Activated T-helper 17 cell treated with anti-CD3 and anti-CD28 coated beads, Interleukin-2, amount 50 U/mL, for 72 hours (primary cell): Measurements from ENCODE around the gene DEDD2. TPM values are rescaled to one million over a fixed set of nuclear protein-coding genes. Genes with fewer than 3 reads are reported as not detected.

Experiments used
- ATAC-seq: fragments of 150-1000 bp; cut with Tn5 transposase; replicated peaks from 2 replicates; pipeline ENCODE4 v1.10.0; 2021; ENCODE audit warnings: mild to moderate bottlenecking, moderate library complexity
- H3K27ac Mint-ChIP-seq: one replicate; pipeline ENCODE4 v1.8.0; 2022; ENCODE audit warnings: mixed read lengths
- H3K27me3 Mint-ChIP-seq: one replicate; pipeline ENCODE4 v1.8.0; 2022; ENCODE audit warnings: mixed read lengths
- H3K36me3 Mint-ChIP-seq: one replicate; pipeline ENCODE4 v1.8.0; 2022; ENCODE audit warnings: low read depth, mild to moderate bottlenecking, mixed read lengths
- H3K4me1 Mint-ChIP-seq: one replicate; pipeline ENCODE4 v1.8.0; 2022; ENCODE audit warnings: mixed read lengths
- H3K4me3 Mint-ChIP-seq: one replicate; pipeline ENCODE4 v1.8.0; 2022; ENCODE audit warnings: mild to moderate bottlenecking, mixed read lengths
- H3K9me3 Mint-ChIP-seq: one replicate; pipeline ENCODE4 v1.8.0; 2022; ENCODE audit warnings: mixed read lengths
- total RNA-seq, 2 donors: library from RNA; stranded (reverse); gene quantifications; one replicate each; pipeline ENCODE4 v1.2.3, GENCODE V29; 2022

The DEDD2 gene
- total RNA-seq, 2 donors from 2014 or later, result 37.4 to 45.7 TPM

- peak overlapping the region; percentile 94 for H3K4me3 Mint-ChIP-seq
- no peak for ATAC-seq
- peaks cover 30% of the 10 kb centered on the region for H3K36me3 Mint-ChIP-seq
- H3K27ac Mint-ChIP-seq, result peak overlapping the region; percentile 55
- H3K9me3 Mint-ChIP-seq, result no peaks in the 10 kb centered on the region
- no peaks in the 10 kb centered on the region for H3K27me3 Mint-ChIP-seq
- peaks cover 12% of the 10 kb centered on the region for H3K4me1 Mint-ChIP-seq
Observed at GRCh38 chr19:42251572-42252358, 34.3 kb upstream of the DEDD2 start.

- no peak for ATAC-seq
- Mint-ChIP-seq H3K4me3 (no peak overlapping the region), H3K9me3 (no peaks in the 10 kb centered on the region), H3K36me3 (peaks cover 30% of the 10 kb centered on the region), H3K4me1 (peaks cover 12% of the 10 kb centered on the region), H3K27me3 (no peaks in the 10 kb centered on the region), H3K27ac (no peak overlapping the region)
Observed at GRCh38 chr19:42250666-42251531, 33.4 kb upstream of the DEDD2 start.

- Mint-ChIP-seq H3K4me3 (no peak overlapping the region), H3K27ac (no peak overlapping the region), H3K27me3 (no peaks in the 10 kb centered on the region), H3K9me3 (no peaks in the 10 kb centered on the region), H3K4me1 (peaks cover 13% of the 10 kb centered on the region), H3K36me3 (peaks cover 30% of the 10 kb centered on the region)
- ATAC-seq, result no peak
Observed at GRCh38 chr19:42250183-42250665, 32.7 kb upstream of the DEDD2 start.

DNA sequence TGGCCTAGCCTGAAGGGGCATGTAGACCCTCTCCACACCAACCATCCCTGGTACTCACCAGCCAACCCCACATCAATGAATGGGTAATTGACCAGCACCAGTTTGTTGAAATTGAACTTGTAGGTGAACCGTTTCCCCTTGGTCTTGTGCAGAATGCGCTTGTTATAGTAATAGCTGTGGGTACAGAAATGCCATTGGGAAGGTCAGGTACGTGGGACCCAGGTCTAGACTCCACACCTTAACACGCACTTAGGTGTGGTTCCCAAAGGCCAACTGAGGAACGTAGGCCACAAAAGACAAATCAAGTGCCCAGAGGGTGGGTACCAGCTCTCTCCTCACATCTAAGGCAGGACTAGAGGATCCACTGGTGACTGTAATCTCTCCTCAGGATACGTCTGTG lies 32.3 kb upstream of the DEDD2 start:
- Mint-ChIP-seq H3K4me1 (peaks cover 17% of the 10 kb centered on the region), H3K4me3 (no peak overlapping the region), H3K27me3 (no peaks in the 10 kb centered on the region), H3K36me3 (peaks cover 31% of the 10 kb centered on the region), H3K9me3 (no peaks in the 10 kb centered on the region), H3K27ac (no peak overlapping the region)
- no peak for ATAC-seq

- no peak for ATAC-seq
- no peaks in the 10 kb centered on the region for H3K27me3 Mint-ChIP-seq
- no peaks in the 10 kb centered on the region for H3K9me3 Mint-ChIP-seq
- H3K4me3 Mint-ChIP-seq, result no peak overlapping the region
- H3K4me1 Mint-ChIP-seq, result peaks cover 19% of the 10 kb centered on the region
- no peak overlapping the region for H3K27ac Mint-ChIP-seq
- H3K36me3 Mint-ChIP-seq, result peaks cover 36% of the 10 kb centered on the region
Observed at GRCh38 chr19:42249149-42249750, 31.8 kb upstream of the DEDD2 start.

DNA sequence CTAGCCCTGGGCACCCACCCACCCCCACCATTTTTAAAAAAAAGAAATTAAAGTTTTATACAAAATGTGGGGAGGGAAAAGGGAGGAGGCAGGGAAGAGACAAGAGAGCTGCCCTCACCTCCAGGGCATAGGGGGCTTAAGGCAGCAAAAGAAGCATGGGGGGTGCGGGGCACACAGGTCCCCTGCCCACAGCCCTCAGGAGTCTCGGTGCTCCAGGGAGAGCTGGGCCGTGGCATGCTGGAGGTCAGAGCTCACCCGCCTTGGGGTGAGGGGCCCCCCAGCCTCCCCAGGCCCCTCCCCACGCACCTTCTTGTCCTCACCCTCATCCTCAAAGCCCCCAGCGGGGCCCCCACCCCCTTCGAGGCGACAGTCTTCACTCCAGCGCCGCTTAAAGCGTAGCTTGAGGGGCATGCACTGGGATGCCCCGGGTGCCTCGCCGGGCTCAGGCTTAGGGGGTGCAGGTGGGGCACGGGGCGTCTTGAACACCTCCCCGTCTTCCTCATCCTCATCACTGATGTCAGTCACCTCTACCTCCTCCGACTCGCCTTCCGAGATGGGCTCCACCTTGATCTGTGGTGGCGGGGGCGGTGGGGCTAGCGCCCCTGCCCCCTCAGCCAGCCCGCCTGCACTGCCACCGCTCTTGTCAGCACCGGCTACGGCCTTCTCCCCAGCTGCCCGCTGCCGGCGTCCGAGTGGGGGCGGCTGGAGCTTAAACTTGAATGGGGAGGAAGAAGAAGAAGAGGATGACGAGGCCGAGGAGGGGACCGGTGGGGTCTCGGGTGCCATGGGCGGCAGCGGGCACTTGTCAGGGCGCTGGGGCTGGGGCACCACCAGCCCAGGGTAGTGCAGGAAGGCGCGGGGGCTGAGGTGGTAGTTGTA lies 31.0 kb upstream of the DEDD2 start:
- H3K27me3 Mint-ChIP-seq, result no peaks in the 10 kb centered on the region
- peaks cover 19% of the 10 kb centered on the region for H3K4me1 Mint-ChIP-seq
- H3K27ac Mint-ChIP-seq, result no peak overlapping the region
- H3K9me3 Mint-ChIP-seq, result no peaks in the 10 kb centered on the region
- peaks cover 36% of the 10 kb centered on the region for H3K36me3 Mint-ChIP-seq
- no peak for ATAC-seq
- no peak overlapping the region for H3K4me3 Mint-ChIP-seq

DNA sequence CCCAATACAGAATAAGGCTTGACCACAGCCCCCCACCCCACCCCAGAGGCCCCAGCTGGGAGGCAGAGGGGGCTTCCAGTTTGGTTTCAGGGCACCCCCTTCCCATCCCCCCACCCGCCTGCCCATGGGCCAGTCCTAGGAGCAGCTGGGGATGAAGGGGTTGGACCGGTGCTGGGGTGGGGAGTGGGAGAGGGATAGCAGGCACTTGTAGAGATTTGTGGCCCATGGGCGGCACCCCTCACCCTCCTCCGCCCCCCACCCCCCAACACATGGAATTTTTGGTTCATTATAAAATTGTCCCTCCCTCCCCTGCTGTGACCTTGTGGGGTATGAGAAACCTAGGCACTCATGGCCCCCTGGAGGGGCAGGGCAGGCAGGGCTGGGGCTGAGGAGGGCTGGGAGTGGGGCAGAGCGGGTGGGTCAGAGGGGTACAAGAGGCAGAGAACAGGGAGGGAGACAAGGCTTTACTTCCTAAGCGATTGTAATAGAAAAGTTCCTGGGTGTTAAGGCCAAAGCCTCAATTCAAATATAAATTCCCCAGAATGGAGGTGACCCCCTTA lies 30.2 kb upstream of the DEDD2 start:
- H3K27me3 Mint-ChIP-seq, result no peaks in the 10 kb centered on the region
- H3K9me3 Mint-ChIP-seq, result no peaks in the 10 kb centered on the region
- H3K27ac Mint-ChIP-seq, result no peak overlapping the region
- H3K4me1 Mint-ChIP-seq, result peaks cover 16% of the 10 kb centered on the region
- no peak for ATAC-seq
- H3K36me3 Mint-ChIP-seq, result peaks cover 36% of the 10 kb centered on the region
- no peak overlapping the region for H3K4me3 Mint-ChIP-seq

- no peak overlapping the region for H3K4me3 Mint-ChIP-seq
- H3K9me3 Mint-ChIP-seq, result no peaks in the 10 kb centered on the region
- H3K4me1 Mint-ChIP-seq, result peaks cover 12% of the 10 kb centered on the region
- H3K27me3 Mint-ChIP-seq, result no peaks in the 10 kb centered on the region
- H3K27ac Mint-ChIP-seq, result peak overlapping the region; percentile 6
- peaks cover 34% of the 10 kb centered on the region for H3K36me3 Mint-ChIP-seq
- no peak for ATAC-seq
Observed at GRCh38 chr19:42246922-42247639, 29.6 kb upstream of the DEDD2 start.

DNA sequence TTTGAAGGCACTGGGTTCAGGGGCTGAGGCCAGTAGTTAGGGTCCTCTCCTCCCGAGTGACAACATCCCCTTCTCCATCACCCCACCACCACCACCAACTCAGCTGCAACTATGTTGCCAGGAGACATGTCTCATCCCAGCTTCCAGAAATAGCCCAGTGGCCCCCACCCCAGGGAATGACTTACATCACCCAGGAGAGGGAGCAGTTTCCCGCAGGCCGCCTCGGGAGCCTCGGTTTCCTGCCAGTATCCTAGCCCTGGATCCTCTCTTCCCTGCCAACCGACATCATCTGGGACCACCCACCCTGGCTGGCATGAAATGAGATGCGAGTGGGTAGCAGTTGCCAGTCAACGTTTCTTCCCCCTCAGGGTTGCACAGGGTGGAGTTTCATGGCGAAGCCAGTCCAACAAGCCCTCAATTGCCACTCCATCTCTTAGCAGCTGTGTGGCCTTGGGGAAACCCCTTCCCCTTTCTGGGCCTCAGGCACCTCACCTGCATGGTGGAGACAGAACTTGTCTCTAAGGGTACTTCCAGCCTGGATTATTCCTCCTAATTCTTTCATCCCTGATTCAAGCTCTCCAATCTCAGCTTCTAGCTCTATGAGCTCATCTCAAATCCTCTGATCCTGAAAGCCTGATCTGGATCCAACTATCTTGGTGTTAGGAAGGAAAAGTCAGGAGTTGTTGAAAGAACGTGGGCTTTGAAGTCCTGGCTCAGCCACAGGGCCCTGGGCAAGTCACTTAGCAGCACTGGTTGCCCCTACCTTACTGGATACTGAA lies 28.9 kb upstream of the DEDD2 start:
- Mint-ChIP-seq H3K36me3 (peaks cover 28% of the 10 kb centered on the region), H3K9me3 (no peaks in the 10 kb centered on the region), H3K4me3 (peak overlapping the region; percentile 92), H3K4me1 (peaks cover 6% of the 10 kb centered on the region), H3K27me3 (no peaks in the 10 kb centered on the region), H3K27ac (peak overlapping the region; percentile 91)
- no peak for ATAC-seq

- H3K9me3 Mint-ChIP-seq, result no peaks in the 10 kb centered on the region
Observed at GRCh38 chr19:42245231-42245630, 27.8 kb upstream of the DEDD2 start.

GRCh38 chr19:42244347-42245220 lies 27.1 kb upstream of the DEDD2 start:
- Mint-ChIP-seq H3K4me3 (peak overlapping the region; percentile 92), H3K4me1 (peaks cover 17% of the 10 kb centered on the region), H3K27me3 (no peaks in the 10 kb centered on the region), H3K9me3 (no peaks in the 10 kb centered on the region), H3K36me3 (peaks cover 34% of the 10 kb centered on the region), H3K27ac (peak overlapping the region; percentile 91)
- ATAC-seq, result peak; percentile 62

More at GRCh38 chr19:42245231-42245630, 27.8 kb upstream of the DEDD2 start:
- peak overlapping the region; percentile 91 for H3K27ac Mint-ChIP-seq
- H3K36me3 Mint-ChIP-seq, result peaks cover 34% of the 10 kb centered on the region
- no peaks in the 10 kb centered on the region for H3K27me3 Mint-ChIP-seq
- ATAC-seq, result no peak
- H3K4me3 Mint-ChIP-seq, result peak overlapping the region; percentile 92
- H3K4me1 Mint-ChIP-seq, result peaks cover 10% of the 10 kb centered on the region
